SK-N-SH (cell line): ENCODE data around the gene PIR.

Experiments used
- CTCF ChIP-seq: fragments of 200-600 bp; sonication (generic); IDR thresholded peaks from 2 replicates; pipeline ENCODE4 v1.6.1; 2017; ENCODE audit warnings: antibody characterized with exemption, mild to moderate bottlenecking, moderate library complexity
- EP300 ChIP-seq, 2 experiments: IDR thresholded peaks; 2 replicates each; pipeline versions ENCODE4 v1.4.0 to v1.6.1; 2012; ENCODE audit warnings: borderline replicate concordance in 1 of 2, low read depth in 1 of 2, low read length in 1 of 2
- RFX5 ChIP-seq: IDR thresholded peaks from 2 replicates; pipeline ENCODE4 v1.6.1; 2012; ENCODE audit warnings: mild to moderate bottlenecking, improper control_type of control experiment, low read length
- SIN3A ChIP-seq: IDR thresholded peaks from 2 replicates; pipeline ENCODE4 v1.6.1; 2012; ENCODE audit warnings: low read depth, mild to moderate bottlenecking, low read length, moderate library complexity, borderline replicate concordance

GRCh38 chrX:15525664-15526416, 32.7 kb upstream of the PIR start:
- TF ChIP-seq CTCF (no peak), SIN3A (no peak), EP300 (IDR thresholded peaks at IDR 0.05; ENCODE audit: borderline replicate concordance in 1 of 2, low read depth in 1 of 2, low read length in 1 of 2) (no peak), RFX5 (no peak)
